Measurements from ENCODE around the gene MAP3K20. TPM values are rescaled to one million over a fixed set of nuclear protein-coding genes. Genes with fewer than 3 reads are reported as not detected.
"Not testable (repeated sequence)": the region's sequence is repeated elsewhere in the genome, so short reads cannot be mapped to it uniquely, and the experiment has no call there.

MAP3K20 gene
- total and polyA plus RNA-seq, 2 donors (not counting 1 experiment from before 2014, with no cell fraction given): 105 to 138 TPM

GRCh38 chr2:173171924-173172643 is 96.4 kb downstream of the MAP3K20 start:
- TF ChIP-seq CTCF (conservative IDR thresholded peaks at IDR 0.05 in 1 of 2, IDR thresholded peaks at IDR 0.05 in 1 of 2; ENCODE audit: low read depth in 1 of 2, low read length in 2 of 2) (no peak), EZH2 (IDR thresholded peaks at IDR 0.05; ENCODE audit: low read length, missing control alignments) (no peak)
- H4K20me1 ChIP-seq (ENCODE audit: control insufficient read depth, extremely low read depth, insufficient read depth, low read length): no peaks in the 10 kb centered on the region
- H3K4me2 ChIP-seq (ENCODE audit: extremely low read depth, insufficient read depth, low read length): no peak overlapping the region
- H3K9me3 ChIP-seq (ENCODE audit: control insufficient read depth, insufficient read depth, low read depth, low read length): no peaks in the 10 kb centered on the region
- H2AFZ ChIP-seq (ENCODE audit: low read length): no peak overlapping the region
- H3K27ac ChIP-seq (ENCODE audit: insufficient read depth, low read length): no peak overlapping the region
- peaks cover 4% of the 10 kb centered on the region for H3K4me1 ChIP-seq (ENCODE audit: control insufficient read depth, extremely low read depth, insufficient read depth, low read length)
- H3K9ac ChIP-seq (ENCODE audit: insufficient read depth, low read length): no peak overlapping the region
- no peak overlapping the region for H3K4me3 ChIP-seq (replicated peaks in 1 of 4; ENCODE audit: control extremely low read depth in 1 of 4, insufficient read depth in 1 of 4, low read depth in 3 of 4, low read length in 4 of 4)
- H3K79me2 ChIP-seq (ENCODE audit: control insufficient read depth, insufficient read depth, low read length): peaks cover 3% of the 10 kb centered on the region
- DNase-seq (ENCODE audit: low read depth in 2 of 2): peak; percentile 37 to 55
- H3K36me3 ChIP-seq (ENCODE audit: control insufficient read depth, insufficient read depth, low read length): no peaks in the 10 kb centered on the region
- H3K27me3 ChIP-seq (ENCODE audit: control insufficient read depth, insufficient read depth, low read length): no peaks in the 10 kb centered on the region

- not testable (repeated sequence) for H3K27ac ChIP-seq (ENCODE audit: insufficient read depth, low read length); H3K79me2 ChIP-seq (ENCODE audit: control insufficient read depth, insufficient read depth, low read length); H3K9ac ChIP-seq (ENCODE audit: insufficient read depth, low read length); H3K9me3 ChIP-seq (ENCODE audit: control insufficient read depth, insufficient read depth, low read depth, low read length); H3K27me3 ChIP-seq (ENCODE audit: control insufficient read depth, insufficient read depth, low read length); H3K4me1 ChIP-seq (ENCODE audit: control insufficient read depth, extremely low read depth, insufficient read depth, low read length); DNase-seq (ENCODE audit: low read depth in 2 of 2); H3K4me3 ChIP-seq (replicated peaks in 1 of 4; ENCODE audit: control extremely low read depth in 1 of 4, insufficient read depth in 1 of 4, low read depth in 3 of 4, low read length in 4 of 4); H3K4me2 ChIP-seq (ENCODE audit: extremely low read depth, insufficient read depth, low read length); H2AFZ ChIP-seq (ENCODE audit: low read length); H3K36me3 ChIP-seq (ENCODE audit: control insufficient read depth, insufficient read depth, low read length); H4K20me1 ChIP-seq (ENCODE audit: control insufficient read depth, extremely low read depth, insufficient read depth, low read length)
Measured at GRCh38 chr2:173174339-173174738, 98.7 kb downstream of the MAP3K20 start.

- TF ChIP-seq EZH2 (IDR thresholded peaks at IDR 0.05; ENCODE audit: low read length, missing control alignments) (no peak), CTCF (conservative IDR thresholded peaks at IDR 0.05 in 1 of 2, IDR thresholded peaks at IDR 0.05 in 1 of 2; ENCODE audit: low read depth in 1 of 2, low read length in 2 of 2) (no peak)
- peaks cover 3% of the 10 kb centered on the region for H3K4me1 ChIP-seq (ENCODE audit: control insufficient read depth, extremely low read depth, insufficient read depth, low read length)
- no peak overlapping the region for H3K4me2 ChIP-seq (ENCODE audit: extremely low read depth, insufficient read depth, low read length)
- H3K79me2 ChIP-seq (ENCODE audit: control insufficient read depth, insufficient read depth, low read length): peaks cover 3% of the 10 kb centered on the region
- no peaks in the 10 kb centered on the region for H4K20me1 ChIP-seq (ENCODE audit: control insufficient read depth, extremely low read depth, insufficient read depth, low read length)
- DNase-seq (ENCODE audit: low read depth in 2 of 2): peak; percentile 60 to 69
- no peaks in the 10 kb centered on the region for H3K27me3 ChIP-seq (ENCODE audit: control insufficient read depth, insufficient read depth, low read length)
- no peak overlapping the region for H3K9ac ChIP-seq (ENCODE audit: insufficient read depth, low read length)
- H3K36me3 ChIP-seq (ENCODE audit: control insufficient read depth, insufficient read depth, low read length): no peaks in the 10 kb centered on the region
- H3K4me3 ChIP-seq (replicated peaks in 1 of 4; ENCODE audit: control extremely low read depth in 1 of 4, insufficient read depth in 1 of 4, low read depth in 3 of 4, low read length in 4 of 4): no peak overlapping the region
- no peaks in the 10 kb centered on the region for H3K9me3 ChIP-seq (ENCODE audit: control insufficient read depth, insufficient read depth, low read depth, low read length)
- H2AFZ ChIP-seq (ENCODE audit: low read length): no peak overlapping the region
- no peak overlapping the region for H3K27ac ChIP-seq (ENCODE audit: insufficient read depth, low read length)
Measured at GRCh38 chr2:173175222-173175621, 99.6 kb downstream of the MAP3K20 start.
